NCI-H146 treated with DMSO at 0.1 percent for 48 hours (cell line): ENCODE results near the gene CPXM1.
A peak's percentile ranks its signal among the peaks of the same experiment; 100 is the strongest.
"Not testable (repeated sequence)": the region's sequence is repeated elsewhere in the genome, so short reads cannot be mapped to it uniquely, and the experiment has no call there.

Experiments used
- DNase-seq: peaks from one replicate; lab custom pipeline; 2025; ENCODE audit not compliant: unreplicated experiment; lab: John Stamatoyannopoulos, UW

The CPXM1 gene

GRCh38 chr20:2800521-2801285 is at the start of gene CPXM1:
Gene CPXM1, minus strand, starts transcription at chr20:2800627. Its CDS starts 55 bp downstream, at chr20:2800572.
- peak; percentile 72 for DNase-seq

GRCh38 chr20:2849529-2849928 is 49.1 kb upstream of the CPXM1 start:
- DNase-seq: no peak

GRCh38 chr20:2847802-2848201 is 47.4 kb upstream of the CPXM1 start:
- no peak for DNase-seq

GRCh38 chr20:2846698-2847097 is 46.3 kb upstream of the CPXM1 start:
- DNase-seq: no peak

GRCh38 chr20:2845607-2846006 is 45.2 kb upstream of the CPXM1 start:
- no peak for DNase-seq

DNA sequence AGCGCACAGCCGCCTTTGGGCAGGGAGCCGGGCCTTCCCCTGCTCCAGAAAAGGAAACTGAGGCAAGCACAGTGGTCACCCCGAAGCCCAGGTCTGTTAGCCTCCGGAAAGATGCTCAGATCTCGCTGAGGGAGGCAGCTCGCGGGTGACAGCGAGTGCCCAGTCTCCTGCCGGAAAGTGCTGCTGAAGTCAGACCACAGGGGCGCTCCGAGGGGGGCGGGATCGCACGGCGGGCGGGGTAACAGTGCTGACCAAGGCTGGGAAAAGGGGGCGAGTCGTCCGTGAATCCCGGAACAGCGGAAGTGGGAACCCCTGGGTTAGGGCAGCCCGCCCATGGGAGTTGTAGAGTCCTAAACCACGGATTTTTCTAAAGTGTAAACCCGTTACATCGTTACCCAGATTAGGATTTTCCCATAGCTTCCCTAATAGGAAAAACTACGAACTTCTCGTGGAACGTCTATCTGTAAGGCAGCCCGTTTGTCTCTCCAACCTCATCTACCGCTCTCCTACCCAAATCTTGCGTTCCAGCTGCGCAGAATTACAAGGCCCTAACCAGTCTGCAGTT is 40.6 kb upstream of the CPXM1 start:
- no peak for DNase-seq

DNA sequence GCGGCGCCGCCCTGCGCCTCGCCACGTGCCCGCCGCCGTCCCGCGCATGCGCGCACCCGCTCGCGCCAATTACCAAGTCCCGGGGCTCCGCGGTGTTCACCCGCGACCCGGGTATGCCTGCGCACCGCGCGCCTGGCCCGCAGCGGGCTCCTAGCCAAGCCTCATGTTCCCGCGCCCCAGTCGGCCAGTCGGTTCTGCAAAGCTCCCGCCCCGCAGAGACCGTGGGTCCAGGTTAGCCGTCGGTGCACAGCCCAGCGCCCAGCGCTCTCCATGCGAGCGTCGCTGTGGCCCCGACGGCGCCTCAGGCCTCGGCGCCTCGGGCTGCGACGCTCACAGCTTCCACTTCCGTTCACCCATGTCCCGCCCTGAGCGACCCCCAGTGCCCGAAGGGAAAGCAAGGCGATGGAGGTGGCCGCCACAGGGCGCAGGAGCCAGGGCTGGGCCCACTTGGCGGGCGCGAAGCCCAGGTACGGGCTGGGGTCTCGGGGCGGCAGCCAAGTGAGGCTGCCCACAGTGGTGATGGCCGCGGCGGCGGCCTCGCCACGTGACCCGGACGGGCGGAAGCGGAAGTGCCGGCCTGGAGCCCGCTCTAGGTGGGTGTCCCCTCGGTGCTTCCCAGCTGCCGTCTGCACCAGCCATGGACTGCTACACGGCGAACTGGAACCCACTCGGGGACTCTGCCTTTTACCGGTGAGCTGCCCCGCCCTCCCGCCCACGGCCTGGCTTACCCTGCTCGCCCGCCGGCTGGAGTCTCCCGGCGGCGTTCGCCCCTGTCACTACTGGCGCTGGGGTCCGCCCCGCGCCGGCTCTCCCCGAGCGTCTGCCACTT is 39.9 kb upstream of the CPXM1 start, which contains the start of the genes PCED1A and VPS16:
Gene PCED1A, minus strand, starts transcription at position 518 of the 829 bp plus-strand sequence. CDS start 743 bp downstream, outside the sequence.
Gene VPS16, plus strand, starts transcription at position 608 of the 829 bp plus-strand sequence. Its CDS starts 30 bp downstream, at position 638.
- DNase-seq: peak; percentile 59

GRCh38 chr20:2839732-2840137 is 39.3 kb upstream of the CPXM1 start:
- DNase-seq: no peak

GRCh38 chr20:2838847-2839671 is 38.6 kb upstream of the CPXM1 start:
- no peak for DNase-seq

- no peak for DNase-seq
These were observed 37.9 kb upstream of the CPXM1 start for GRCh38 chr20:2838170-2838797.

GRCh38 chr20:2837221-2837960 is 37.0 kb upstream of the CPXM1 start:
- no peak for DNase-seq

DNA sequence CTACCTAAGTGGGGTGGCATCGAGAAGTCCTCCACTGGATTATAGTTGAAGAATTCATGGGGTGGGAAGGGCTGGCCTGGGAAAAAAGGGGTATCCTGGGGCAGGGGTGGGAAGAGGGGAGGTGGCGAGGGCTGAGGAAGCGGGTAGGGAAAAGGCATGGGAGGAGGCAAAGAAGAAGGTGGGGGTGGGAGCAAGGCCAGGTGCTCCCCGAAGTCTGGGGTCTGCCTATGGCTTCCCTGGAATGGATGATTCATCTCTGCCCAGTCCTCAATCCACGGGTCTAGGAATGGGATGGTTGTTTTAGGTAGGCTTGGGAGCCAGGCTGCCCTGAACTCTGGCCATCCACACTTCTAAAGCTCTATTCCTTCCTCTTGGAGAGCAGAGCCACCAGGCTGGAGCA is 35.6 kb upstream of the CPXM1 start:
- no peak for DNase-seq

DNA sequence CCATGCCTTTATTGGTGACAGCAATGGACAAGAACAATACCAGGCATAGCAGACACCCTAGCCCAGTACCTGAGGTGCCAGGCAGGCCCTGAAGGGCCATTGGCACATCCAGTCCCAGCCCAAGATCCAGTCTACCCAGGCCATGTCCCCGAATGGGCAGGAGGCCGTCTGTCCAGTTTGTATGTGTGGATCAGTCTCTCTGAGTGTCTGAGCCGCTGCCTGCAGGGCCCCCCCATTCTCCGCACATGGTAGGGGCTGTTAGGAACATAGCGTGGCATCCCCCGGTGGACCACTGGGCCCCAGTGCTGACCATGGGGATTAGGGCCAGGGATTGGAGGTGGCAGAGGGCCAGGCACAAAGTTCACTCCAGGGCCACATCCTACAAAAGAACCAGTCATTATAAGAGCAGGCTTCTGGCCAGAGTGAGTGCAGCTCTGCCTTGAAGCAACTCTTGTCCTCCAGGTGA is 34.9 kb upstream of the CPXM1 start:
- DNase-seq: no peak

DNA sequence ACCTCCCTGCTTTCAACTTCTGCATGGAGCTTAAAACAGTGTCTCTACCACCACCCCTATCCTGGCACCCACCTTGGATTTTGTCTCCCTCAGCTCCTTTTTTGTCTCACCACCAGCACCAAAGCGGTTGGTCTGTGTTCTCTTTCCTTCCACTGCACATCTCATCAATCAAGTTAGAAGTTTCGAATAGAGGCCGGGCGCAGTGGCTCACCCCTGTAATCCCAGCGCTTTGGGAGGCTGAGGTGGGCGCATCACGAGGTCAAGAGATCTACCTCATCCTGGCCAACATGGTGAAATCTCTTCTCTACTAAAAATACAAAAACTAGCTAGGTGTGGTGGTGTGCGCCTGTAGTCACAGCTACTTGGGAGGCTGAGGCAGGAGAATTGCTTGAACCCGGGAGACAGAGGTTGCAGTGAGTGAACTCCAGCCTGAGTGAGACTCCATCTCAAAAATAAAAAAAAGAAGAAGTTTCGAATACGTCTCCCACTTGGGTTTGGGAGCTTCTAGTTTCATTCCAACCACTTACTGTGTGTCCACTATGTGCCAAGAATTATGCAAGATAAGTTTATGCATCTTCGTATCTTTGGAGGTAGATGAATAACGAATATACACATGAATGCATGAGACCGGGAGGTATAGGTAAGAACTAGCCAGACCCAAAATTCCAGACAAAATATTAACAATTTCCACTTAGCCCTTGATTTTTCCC is 34.1 kb upstream of the CPXM1 start:
- no peak for DNase-seq

- no peak for DNase-seq
These were observed 33.3 kb upstream of the CPXM1 start for GRCh38 chr20:2833761-2834160.

- not testable (repeated sequence) for DNase-seq
These were observed 30.8 kb upstream of the CPXM1 start for GRCh38 chr20:2831206-2831605.

DNA sequence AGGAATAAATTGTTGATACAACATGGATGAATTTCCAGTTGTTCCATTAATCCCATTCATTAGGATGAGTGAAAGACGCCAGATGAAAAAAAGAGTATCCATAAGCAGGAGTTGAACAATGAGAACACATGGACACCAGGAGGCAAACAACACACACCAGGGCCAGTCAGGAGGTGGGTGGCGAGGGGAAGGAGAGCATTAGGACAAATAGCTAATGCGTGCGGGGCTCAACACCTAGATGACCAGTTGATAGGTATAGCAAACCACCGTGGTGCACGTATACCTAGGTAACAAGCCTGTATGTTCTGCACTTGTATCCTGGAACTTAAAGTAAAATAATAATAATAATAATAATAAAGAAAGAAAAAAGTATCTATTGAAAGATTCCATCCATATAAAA is 28.9 kb upstream of the CPXM1 start:
- no peak for DNase-seq

- no peak for DNase-seq
These were observed 26.2 kb upstream of the CPXM1 start for GRCh38 chr20:2826655-2827054.

DNA sequence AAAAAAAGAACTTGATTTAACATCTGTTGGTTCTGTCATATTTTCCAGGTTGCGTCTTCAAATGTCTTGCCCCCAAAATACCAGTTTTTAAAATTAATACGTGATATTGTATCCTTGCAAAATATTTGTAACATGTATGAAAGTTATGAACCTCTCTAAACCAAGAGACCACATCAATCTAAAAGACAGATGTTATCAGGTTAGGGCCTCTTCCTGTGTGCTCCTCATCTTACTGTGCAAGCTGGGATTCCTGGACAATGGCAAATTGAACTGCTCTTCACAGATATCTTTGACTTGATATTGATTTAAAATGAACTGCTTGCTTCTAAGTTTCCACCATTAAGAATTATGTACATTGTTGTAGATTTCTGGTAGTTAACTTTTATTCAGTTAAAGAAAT is 25.3 kb upstream of the CPXM1 start:
- no peak for DNase-seq
